ENCODE data around the gene DSCAML1.
"Not testable (repeated sequence)": the region's sequence is repeated elsewhere in the genome, so short reads cannot be mapped to it uniquely, and the experiment has no call there.

The DSCAML1 gene

GRCh38 chr11:117792241-117792640 lies 4.8 kb downstream of the DSCAML1 start:
- DNase-seq, result no peak

GRCh38 chr11:117790279-117790678 lies 6.7 kb downstream of the DSCAML1 start:
- DNase-seq, result no peak

- no peak for DNase-seq
Measured at GRCh38 chr11:117789241-117789640, 7.8 kb downstream of the DSCAML1 start.

- no peak for DNase-seq
Measured at GRCh38 chr11:117786135-117786870, 10.7 kb downstream of the DSCAML1 start.

- DNase-seq, result no peak
Measured at GRCh38 chr11:117782101-117782500, 14.9 kb downstream of the DSCAML1 start.

GRCh38 chr11:117781627-117782026 lies 15.4 kb downstream of the DSCAML1 start:
- no peak for DNase-seq

GRCh38 chr11:117780456-117780855 lies 16.6 kb downstream of the DSCAML1 start:
- DNase-seq, result no peak

- no peak for DNase-seq
Measured at GRCh38 chr11:117774553-117774952, 22.5 kb downstream of the DSCAML1 start.

GRCh38 chr11:117772360-117772759 lies 24.7 kb downstream of the DSCAML1 start:
- no peak for DNase-seq

GRCh38 chr11:117771841-117772240 lies 25.2 kb downstream of the DSCAML1 start:
- DNase-seq, result no peak

- peak; percentile 79 to 88 for DNase-seq
Measured at GRCh38 chr11:117771197-117771596, 25.8 kb downstream of the DSCAML1 start.

GRCh38 chr11:117770061-117770460 lies 27.0 kb downstream of the DSCAML1 start:
- DNase-seq, result no peak

GRCh38 chr11:117769533-117769932 lies 27.5 kb downstream of the DSCAML1 start:
- no peak for DNase-seq

GRCh38 chr11:117768506-117768905 lies 28.5 kb downstream of the DSCAML1 start:
- no peak for DNase-seq

GRCh38 chr11:117767071-117767470 lies 29.9 kb downstream of the DSCAML1 start:
- DNase-seq, result no peak

GRCh38 chr11:117766576-117766975 lies 30.4 kb downstream of the DSCAML1 start:
- no peak for DNase-seq

- no peak for DNase-seq
Measured at GRCh38 chr11:117766026-117766425, 31.0 kb downstream of the DSCAML1 start.

GRCh38 chr11:117765068-117765467 lies 31.9 kb downstream of the DSCAML1 start:
- no peak for DNase-seq

- not testable (repeated sequence) for DNase-seq
Measured at GRCh38 chr11:117763465-117763864, 33.6 kb downstream of the DSCAML1 start.

- DNase-seq, result no peak
Measured at GRCh38 chr11:117761993-117762392, 35.0 kb downstream of the DSCAML1 start.

GRCh38 chr11:117759305-117759704 lies 37.7 kb downstream of the DSCAML1 start:
- DNase-seq, result no peak

GRCh38 chr11:117754030-117754429 lies 43.0 kb downstream of the DSCAML1 start:
- no peak for DNase-seq

- DNase-seq, result no peak
Measured at GRCh38 chr11:117752721-117753237, 44.2 kb downstream of the DSCAML1 start.

- DNase-seq, result no peak
Measured at GRCh38 chr11:117752071-117752470, 44.9 kb downstream of the DSCAML1 start.
